ENCODE data around the gene SYT15. TPM values are rescaled to one million over a fixed set of nuclear protein-coding genes. Genes with fewer than 3 reads are reported as not detected.

The SYT15 gene
- total RNA-seq, 1 experiment from 2014 or later, result 0.43 TPM

DNA sequence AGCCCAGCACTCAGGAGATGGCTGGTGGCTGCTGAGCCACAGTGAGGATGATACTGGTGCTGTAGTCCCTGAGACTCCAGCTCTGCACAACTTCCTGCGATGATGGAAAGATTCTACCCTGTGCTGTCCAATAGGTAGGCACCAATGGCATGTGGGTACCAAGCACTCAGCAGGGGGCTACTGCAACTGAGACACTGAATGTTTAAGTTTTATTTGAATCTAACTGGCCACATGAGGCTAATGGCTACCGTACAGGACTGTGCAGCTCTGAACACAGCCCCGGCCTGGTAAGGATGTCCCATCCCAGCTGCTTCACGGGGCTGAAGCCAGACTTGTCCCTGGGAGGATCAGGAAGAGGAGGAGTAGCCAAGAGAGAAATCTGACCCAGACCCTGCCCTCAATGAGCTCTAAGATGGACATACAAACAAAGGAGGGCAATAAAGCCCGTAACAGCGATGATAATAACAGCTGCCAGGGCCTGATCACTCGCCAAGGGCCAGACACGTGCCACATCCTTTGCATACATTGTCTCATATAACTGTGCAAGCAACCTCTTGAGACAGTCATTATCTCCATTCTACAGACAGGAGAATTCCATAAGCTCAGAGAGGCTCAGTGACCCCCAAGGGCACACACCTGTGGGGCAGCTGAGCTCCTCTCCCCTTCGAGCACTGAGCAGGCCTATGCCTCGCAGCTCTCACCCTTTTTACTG, 26.2 kb upstream of the SYT15 start:
- no peaks in the 10 kb centered on the region for H3K36me3 Mint-ChIP-seq (ENCODE audit: insufficient read depth, unreplicated experiment)
- ChIA-PET POLR2A (interaction anchor here (0.8 kb wide), 1 partner anchor 13 kb away, joined by 6 read pairs; no protein-coding TSS in a partner anchor), CTCF (interaction anchor here (0.6 to 2.4 kb wide), 5 partner anchors 8 to 472 kb away, joined by 3 to 7 read pairs (median 5); no protein-coding TSS in a partner anchor)
- BruUV-seq (replicated peaks), result no TSS peak
- no peaks in the 10 kb centered on the region for H3K27me3 ChIP-seq (replicated peaks; ENCODE audit: control insufficient read depth, insufficient read depth, low read length)
- H3K4me1 Mint-ChIP-seq (ENCODE audit: low read depth, unreplicated experiment), result no peaks in the 10 kb centered on the region
- TF ChIP-seq, protein P1, sequence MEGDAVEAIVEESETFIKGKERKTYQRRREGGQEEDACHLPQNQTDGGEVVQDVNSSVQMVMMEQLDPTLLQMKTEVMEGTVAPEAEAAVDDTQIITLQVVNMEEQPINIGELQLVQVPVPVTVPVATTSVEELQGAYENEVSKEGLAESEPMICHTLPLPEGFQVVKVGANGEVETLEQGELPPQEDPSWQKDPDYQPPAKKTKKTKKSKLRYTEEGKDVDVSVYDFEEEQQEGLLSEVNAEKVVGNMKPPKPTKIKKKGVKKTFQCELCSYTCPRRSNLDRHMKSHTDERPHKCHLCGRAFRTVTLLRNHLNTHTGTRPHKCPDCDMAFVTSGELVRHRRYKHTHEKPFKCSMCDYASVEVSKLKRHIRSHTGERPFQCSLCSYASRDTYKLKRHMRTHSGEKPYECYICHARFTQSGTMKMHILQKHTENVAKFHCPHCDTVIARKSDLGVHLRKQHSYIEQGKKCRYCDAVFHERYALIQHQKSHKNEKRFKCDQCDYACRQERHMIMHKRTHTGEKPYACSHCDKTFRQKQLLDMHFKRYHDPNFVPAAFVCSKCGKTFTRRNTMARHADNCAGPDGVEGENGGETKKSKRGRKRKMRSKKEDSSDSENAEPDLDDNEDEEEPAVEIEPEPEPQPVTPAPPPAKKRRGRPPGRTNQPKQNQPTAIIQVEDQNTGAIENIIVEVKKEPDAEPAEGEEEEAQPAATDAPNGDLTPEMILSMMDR (IDR thresholded peaks at IDR 0.05; ENCODE audit: insufficient read depth in 1 of 2, low read depth in 1 of 2, low read length in 1 of 2, severe bottlenecking in 1 of 2, unreplicated experiment in 1 of 2), result no peak
- intact Hi-C loops (cut with micrococcal nuclease; ENCODE audit: unreplicated experiment), result loop anchor here (1.0 kb wide), 1 partner anchor 12 kb away; no protein-coding TSS in a partner anchor
- H3K4me3 ChIP-seq (ENCODE audit: low read depth, low read length), result no peak overlapping the region
- H3K27me3 Mint-ChIP-seq (ENCODE audit: insufficient read depth, unreplicated experiment), result no peaks in the 10 kb centered on the region
- no peaks in the 10 kb centered on the region for H3K9me3 ChIP-seq
- no peak overlapping the region for H3K4me3 Mint-ChIP-seq (ENCODE audit: unreplicated experiment)
- no peak overlapping the region for H3K27ac Mint-ChIP-seq (ENCODE audit: unreplicated experiment)
- peak; percentile 45 to 69 for DNase-seq
- no peaks in the 10 kb centered on the region for H3K9me3 Mint-ChIP-seq (ENCODE audit: unreplicated experiment)
- H3K4me1 ChIP-seq, result peaks cover 35% of the 10 kb centered on the region
- H3K36me3 ChIP-seq (ENCODE audit: control insufficient read depth, insufficient read depth, low read length), result no peaks in the 10 kb centered on the region

- H3K27ac Mint-ChIP-seq (ENCODE audit: unreplicated experiment), result no peak overlapping the region
- no peaks in the 10 kb centered on the region for H3K27me3 ChIP-seq (replicated peaks; ENCODE audit: control insufficient read depth, insufficient read depth, low read length)
These were observed 25.5 kb upstream of the SYT15 start for GRCh38 chr10:46553238-46554049.

More at GRCh38 chr10:46553238-46554049, 25.5 kb upstream of the SYT15 start:
- no peak overlapping the region for H3K4me3 Mint-ChIP-seq (ENCODE audit: unreplicated experiment)
- Histone ChIP-seq H3K36me3 (ENCODE audit: control insufficient read depth, insufficient read depth, low read length) (no peaks in the 10 kb centered on the region), H3K4me1 (peaks cover 43% of the 10 kb centered on the region), H3K4me3 (ENCODE audit: low read depth, low read length) (no peak overlapping the region), H3K9me3 (no peaks in the 10 kb centered on the region)
- intact Hi-C loops (cut with micrococcal nuclease; ENCODE audit: unreplicated experiment), result no loop called here
- TF ChIP-seq, protein P1 (IDR thresholded peaks at IDR 0.05; ENCODE audit: insufficient read depth in 1 of 2, low read depth in 1 of 2, low read length in 1 of 2, severe bottlenecking in 1 of 2, unreplicated experiment in 1 of 2), result no peak
- BruUV-seq (replicated peaks), result no TSS peak
- POLR2A ChIA-PET, result interaction anchor here (0.8 kb wide), 1 partner anchor 14 kb away, joined by 6 read pairs; no protein-coding TSS in a partner anchor
- CTCF ChIA-PET, result interaction anchor here (0.6 to 2.4 kb wide), 4 partner anchors 9 to 471 kb away, joined by 3 to 7 read pairs (median 4); no protein-coding TSS in a partner anchor
- no peaks in the 10 kb centered on the region for H3K9me3 Mint-ChIP-seq (ENCODE audit: unreplicated experiment)
- H3K27me3 Mint-ChIP-seq (ENCODE audit: insufficient read depth, unreplicated experiment), result no peaks in the 10 kb centered on the region
- no peaks in the 10 kb centered on the region for H3K36me3 Mint-ChIP-seq (ENCODE audit: insufficient read depth, unreplicated experiment)
- H3K4me1 Mint-ChIP-seq (ENCODE audit: low read depth, unreplicated experiment), result no peaks in the 10 kb centered on the region
- peak in 1 of 2 experiments; percentile 51 for DNase-seq
